ENCODE data around the gene MRPL58.

- no peak for TF ChIP-seq CTCF (tag by site-specific recombination; IDR thresholded peaks at IDR 0.05)
- TF ChIP-seq ZIC2 (tag by site-specific recombination; IDR thresholded peaks at IDR 0.05) = no peak
- TF ChIP-seq ZNF837 (tag by site-specific recombination; IDR thresholded peaks at IDR 0.05) = no peak
- no peak for TF ChIP-seq ZNF785 (tag by site-specific recombination; IDR thresholded peaks at IDR 0.05)
- TF ChIP-seq ZNF138 (tag by site-specific recombination; IDR thresholded peaks at IDR 0.05; ENCODE audit: borderline replicate concordance) = no peak
- TF ChIP-seq ZNF184 (tag by site-specific recombination; IDR thresholded peaks at IDR 0.05) = no peak
Observed at GRCh38 chr17:75067856-75068255, 55.4 kb downstream of the MRPL58 start.
